GM21619 (cell line): ENCODE results near the gene UFD1.

Source experiments
- ATAC-seq: cut with Tn5 transposase; IDR thresholded peaks from one replicate; pipeline ENCODE4 v1.9.1; 2021; ENCODE audit not compliant: unreplicated experiment

The UFD1 gene

GRCh38 chr22:19516378-19517170 is 37.6 kb upstream of the UFD1 start:
- ATAC-seq = no peak

GRCh38 chr22:19515654-19516377 is 36.8 kb upstream of the UFD1 start:
- ATAC-seq = no peak

- no peak for ATAC-seq
Observed at GRCh38 chr22:19514831-19515565, 36.0 kb upstream of the UFD1 start.

- ATAC-seq = no peak
Observed at GRCh38 chr22:19513823-19514222, 34.8 kb upstream of the UFD1 start.

GRCh38 chr22:19510919-19511341 is 31.9 kb upstream of the UFD1 start:
- ATAC-seq = no peak

GRCh38 chr22:19509923-19510322 is 30.9 kb upstream of the UFD1 start:
- no peak for ATAC-seq

- no peak for ATAC-seq
Observed at GRCh38 chr22:19509191-19509590, 30.2 kb upstream of the UFD1 start.

GRCh38 chr22:19508024-19508776 is 29.2 kb upstream of the UFD1 start:
- no peak for ATAC-seq

- no peak for ATAC-seq
Observed at GRCh38 chr22:19507534-19507861, 28.5 kb upstream of the UFD1 start.

- no peak for ATAC-seq
Observed at GRCh38 chr22:19506212-19506611, 27.2 kb upstream of the UFD1 start.

GRCh38 chr22:19505735-19506126 is 26.7 kb upstream of the UFD1 start:
- ATAC-seq = no peak

- ATAC-seq = no peak
Observed at GRCh38 chr22:19504900-19505734, 26.1 kb upstream of the UFD1 start.

GRCh38 chr22:19503869-19504268 is 24.9 kb upstream of the UFD1 start:
- ATAC-seq = no peak

- ATAC-seq = no peak
Observed at GRCh38 chr22:19503367-19503766, 24.4 kb upstream of the UFD1 start.

- ATAC-seq = no peak
Observed at GRCh38 chr22:19501897-19502447, 23.0 kb upstream of the UFD1 start.

- ATAC-seq = no peak
Observed at GRCh38 chr22:19499880-19500242, 20.9 kb upstream of the UFD1 start.

GRCh38 chr22:19499236-19499879 is 20.4 kb upstream of the UFD1 start:
- no peak for ATAC-seq

- ATAC-seq = no peak
Observed at GRCh38 chr22:19498866-19499190, 19.8 kb upstream of the UFD1 start.

GRCh38 chr22:19498154-19498865 is 19.3 kb upstream of the UFD1 start:
- no peak for ATAC-seq
